ENCODE results near the gene SAMD3. TPM values are rescaled to one million over a fixed set of nuclear protein-coding genes. Genes with fewer than 3 reads are reported as not detected.

SAMD3 gene
- total and polyA plus RNA-seq, 2 of the 8 experiments (the other 6 are each of a cell fraction or from before 2014, with no cell fraction given): 1.8 to 1.9 TPM

DNA sequence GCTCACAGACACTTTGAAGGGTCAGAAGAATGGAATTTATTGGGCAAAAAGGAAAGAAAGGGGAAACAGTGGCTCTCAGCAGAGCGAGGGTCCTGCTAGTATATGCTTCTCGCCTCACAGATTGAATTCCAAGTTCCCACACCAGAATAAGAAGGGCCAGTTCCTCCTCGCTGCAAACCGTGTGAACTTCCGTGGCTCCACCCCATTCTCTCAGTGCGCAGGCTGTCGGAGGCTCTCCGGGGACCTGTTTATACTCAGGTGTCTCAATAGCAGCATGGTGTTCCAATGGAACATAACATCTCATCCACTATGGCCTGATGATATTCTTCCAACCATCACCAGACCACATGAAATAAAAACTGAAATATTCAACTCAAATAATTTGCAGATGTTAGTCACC is 4.6 kb downstream of the SAMD3 start (continued):
- TF ChIP-seq ATF3 (IDR thresholded peaks at IDR 0.05; ENCODE audit: insufficient read depth, low read depth, low read length): no peak
- TF ChIP-seq NRF1 (IDR thresholded peaks at IDR 0.05; ENCODE audit: low read depth, low read length): no peak

Measured in H1 (cell line).